Trophoblast cell (in vitro differentiated cells and primary cell): Measurements from ENCODE around the gene ATP5IF1.

Experiments used
- DNase-seq, 2 donors: peaks; one replicate each; pipeline ENCODE4 v3.0.0-alpha.2; 2016
- H2AFZ ChIP-seq: 2 replicates; pipeline ENCODE4 v1.6.1; 2013; ENCODE audit warnings: low read length, moderate library complexity, mild to moderate bottlenecking; ENCODE audit not compliant: insufficient read depth, poor library complexity
- H2AK5ac ChIP-seq: 2 replicates; pipeline ENCODE4 v1.6.1; 2013; ENCODE audit warnings: mild to moderate bottlenecking, low read length
- H2BK120ac ChIP-seq: 2 replicates; pipeline ENCODE4 v1.6.1; 2013; ENCODE audit warnings: low read length, mild to moderate bottlenecking, moderate library complexity; ENCODE audit not compliant: insufficient read depth, poor library complexity
- H2BK12ac ChIP-seq: 2 replicates; pipeline ENCODE4 v1.6.1; 2013; ENCODE audit warnings: mild to moderate bottlenecking, low read length, moderate library complexity
- H2BK5ac ChIP-seq: 2 replicates; pipeline ENCODE4 v1.6.1; 2013; ENCODE audit warnings: low read length, low read depth, moderate library complexity, mild to moderate bottlenecking; ENCODE audit not compliant: poor library complexity
- H3K14ac ChIP-seq: 2 replicates; pipeline ENCODE4 v1.6.1; 2013; ENCODE audit warnings: mild to moderate bottlenecking, low read length
- H3K18ac ChIP-seq: 2 replicates; pipeline ENCODE4 v1.6.1; 2013; ENCODE audit warnings: mild to moderate bottlenecking, low read length
- H3K23ac ChIP-seq: 2 replicates; pipeline ENCODE4 v1.6.1; 2013; ENCODE audit warnings: low read length
- H3K27ac ChIP-seq: 2 replicates; pipeline ENCODE4 v1.5.1; 2013; ENCODE audit warnings: low read depth, mild to moderate bottlenecking, inconsistent platforms, low read length, moderate library complexity
- H3K27me3 ChIP-seq: 2 replicates; pipeline ENCODE4 v1.6.1; 2013; ENCODE audit warnings: inconsistent platforms, mild to moderate bottlenecking, low read length, moderate library complexity; ENCODE audit not compliant: insufficient read depth
- H3K36me3 ChIP-seq, 2 experiments: 1 replicate in 1 of 2; 2 replicates in 1 of 2; pipeline ENCODE4 v1.6.1; 2013; ENCODE audit warnings: low read length in 2 of 2, mild to moderate bottlenecking in 2 of 2, moderate library complexity in 1 of 2; ENCODE audit not compliant: insufficient read depth in 2 of 2, control insufficient read depth in 1 of 2
- H3K4ac ChIP-seq: 2 replicates; pipeline ENCODE4 v1.6.1; 2013; ENCODE audit warnings: low read depth, mild to moderate bottlenecking, low read length, moderate library complexity
- H3K4me1 ChIP-seq, 2 experiments: 1 replicate in 1 of 2; 2 replicates in 1 of 2; pipeline ENCODE4 v1.6.1; 2013; ENCODE audit warnings: low read length in 2 of 2, mild to moderate bottlenecking in 2 of 2, moderate library complexity in 1 of 2; ENCODE audit not compliant: insufficient read depth in 2 of 2, control insufficient read depth in 1 of 2
- H3K4me2 ChIP-seq: 2 replicates; pipeline ENCODE4 v1.6.1; 2013; ENCODE audit warnings: inconsistent platforms, mild to moderate bottlenecking, low read length, moderate library complexity
- H3K4me3 ChIP-seq: 2 replicates; pipeline ENCODE4 v1.5.1; 2013; ENCODE audit warnings: mild to moderate bottlenecking, low read depth, low read length, inconsistent platforms
- H3K79me1 ChIP-seq: one replicate; pipeline ENCODE4 v1.6.1; 2013; ENCODE audit warnings: low read length
- H3K79me2 ChIP-seq: 2 replicates; pipeline ENCODE4 v1.6.1; 2013; ENCODE audit warnings: low read length, mild to moderate bottlenecking; ENCODE audit not compliant: control insufficient read depth, insufficient read depth, poor library complexity
- H3K9ac ChIP-seq: 2 replicates; pipeline ENCODE4 v1.6.1; 2013; ENCODE audit warnings: mild to moderate bottlenecking, low read length
- H3K9me3 ChIP-seq: 2 replicates; pipeline ENCODE4 v1.6.1; 2013; ENCODE audit warnings: low read depth, mild to moderate bottlenecking, control low read depth, inconsistent platforms, low read length; ENCODE audit not compliant: insufficient read depth
- H4K12ac ChIP-seq: 2 replicates; pipeline ENCODE4 v1.6.1; 2013; ENCODE audit warnings: low read depth, mild to moderate bottlenecking, low read length, moderate library complexity
- H4K8ac ChIP-seq: 2 replicates; pipeline ENCODE4 v1.6.1; 2013; ENCODE audit warnings: low read depth, mild to moderate bottlenecking, low read length, moderate library complexity
- H4K91ac ChIP-seq: one replicate; pipeline ENCODE4 v1.6.1; 2013; ENCODE audit warnings: low read depth, mild to moderate bottlenecking, low read length, moderate library complexity
- WGBS: extraction: QIAGEN DNeasy Blood & Tissue Kit; methylation state at CpG from one replicate; pipeline ENCODE4 v1.1.7; 2013; ENCODE audit warnings: missing lambda C conversion rate; ENCODE audit not compliant: insufficient read length, insufficient coverage; ENCODE audit errors: extremely low coverage; 5-methylcytosine and 5-hydroxymethylcytosine counted together

The ATP5IF1 gene

DNA sequence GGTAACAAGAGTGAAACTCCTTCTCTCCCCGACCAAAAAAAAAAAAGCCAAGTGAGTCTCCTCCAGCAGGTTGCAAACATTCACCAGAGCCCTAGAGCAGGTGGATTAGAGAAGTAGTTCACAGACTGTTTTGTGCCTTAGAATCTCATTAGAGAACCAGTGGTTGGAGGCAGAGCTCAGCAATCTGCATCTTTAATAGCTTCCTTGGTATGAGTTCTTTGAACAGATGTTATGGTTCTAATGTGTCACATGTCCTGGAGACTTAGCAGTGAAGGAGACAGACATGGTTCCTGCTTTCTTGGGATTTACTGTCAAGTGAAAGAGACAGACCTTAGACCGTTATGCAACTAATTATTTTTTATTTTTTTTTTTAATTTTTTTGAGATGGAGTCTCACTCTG, 50.2 kb downstream of the ATP5IF1 start:
- Histone ChIP-seq H4K8ac (no peak overlapping the region), H3K79me1 (no peaks in the 10 kb centered on the region), H2BK5ac (no peak overlapping the region), H3K14ac (no peak overlapping the region), H4K91ac (no peak overlapping the region), H3K4me2 (no peak overlapping the region), H4K12ac (no peak overlapping the region), H2BK120ac (no peak overlapping the region), H2BK12ac (no peak overlapping the region), H3K79me2 (no peaks in the 10 kb centered on the region), H2AK5ac (no peak overlapping the region), H3K27me3 (no peaks in the 10 kb centered on the region), H3K4ac (no peak overlapping the region), H3K23ac (no peak overlapping the region), H3K36me3 (peaks cover 16 to 17% of the 10 kb centered on the region in 2 experiments), H3K27ac (no peak overlapping the region), H3K18ac (no peak overlapping the region), H3K4me3 (no peak overlapping the region), H2AFZ (no peak overlapping the region), H3K9me3 (no peaks in the 10 kb centered on the region), H3K9ac (no peak overlapping the region), H3K4me1 (peaks cover 0 to 5% of the 10 kb centered on the region in 2 experiments)
- no CpG with 5 or more reads among the region's 2 CpGs for WGBS
- no peak for DNase-seq
